GM21390 (cell line): Measurements from ENCODE around the gene YEATS2.
"Not testable (repeated sequence)": the region's sequence is repeated elsewhere in the genome, so short reads cannot be mapped to it uniquely, and the experiment has no call there.

ENCODE experiments used
- ATAC-seq: cut with Tn5 transposase; IDR thresholded peaks from one replicate; pipeline ENCODE4 v1.9.1; 2021; ENCODE audit not compliant: unreplicated experiment

YEATS2 gene

DNA sequence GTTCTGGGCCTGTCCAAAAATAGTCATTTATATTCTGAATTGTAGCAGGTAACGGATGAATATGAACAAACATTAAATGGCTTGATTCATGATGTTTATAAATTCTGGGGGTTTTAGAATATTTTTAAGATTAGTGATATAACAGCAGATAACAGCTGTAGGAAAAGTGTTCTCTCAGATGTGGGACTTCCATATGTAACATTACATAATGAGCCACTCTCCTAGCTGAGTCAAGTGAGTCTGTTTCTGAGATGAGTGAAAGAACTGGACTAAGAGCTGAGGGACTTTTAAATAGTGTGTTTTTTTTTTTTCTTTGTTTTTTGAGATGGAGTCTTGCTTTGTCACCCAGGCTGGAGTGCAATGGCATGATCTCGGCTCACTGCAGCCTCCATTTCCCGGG, 13.9 kb downstream of the YEATS2 start:
- no peak for ATAC-seq

DNA sequence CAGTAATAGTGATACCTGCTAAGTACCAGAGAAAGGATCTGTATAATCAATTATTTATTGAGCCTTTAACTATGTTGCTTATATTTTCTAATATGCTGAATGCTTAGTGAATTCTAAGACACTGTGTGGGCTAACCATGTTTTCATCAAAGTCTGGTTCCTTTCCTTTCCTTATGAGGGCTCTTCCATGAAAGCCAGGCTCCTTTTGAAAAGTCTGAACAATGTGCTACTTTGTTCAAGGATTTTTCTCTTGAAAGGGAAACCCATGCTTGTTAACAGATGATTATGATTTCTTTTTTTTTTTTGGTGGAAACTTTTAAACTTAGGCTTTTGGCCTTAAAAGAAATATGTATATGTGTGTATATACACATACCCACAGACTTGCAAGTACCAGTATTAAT, 17.0 kb downstream of the YEATS2 start:
- ATAC-seq, result no peak

DNA sequence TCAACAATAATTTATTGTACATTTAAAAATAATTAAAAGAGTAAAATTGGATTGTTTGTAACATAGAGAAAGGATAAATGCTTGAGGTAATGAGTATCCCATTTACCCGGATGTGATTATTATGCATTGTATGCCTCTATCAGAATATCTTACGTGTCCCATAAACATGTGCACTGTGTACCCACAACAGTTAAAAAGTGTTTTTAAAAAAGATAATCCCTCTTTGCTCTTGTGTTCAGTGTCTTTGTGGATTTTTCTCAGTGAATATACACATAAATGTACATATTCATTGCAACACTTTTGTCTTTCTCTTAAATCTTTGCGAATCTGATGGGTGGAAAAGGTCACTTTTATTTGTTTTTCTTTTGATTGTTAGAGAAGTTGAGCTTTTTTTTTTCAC, 20.4 kb downstream of the YEATS2 start:
- no peak for ATAC-seq

DNA sequence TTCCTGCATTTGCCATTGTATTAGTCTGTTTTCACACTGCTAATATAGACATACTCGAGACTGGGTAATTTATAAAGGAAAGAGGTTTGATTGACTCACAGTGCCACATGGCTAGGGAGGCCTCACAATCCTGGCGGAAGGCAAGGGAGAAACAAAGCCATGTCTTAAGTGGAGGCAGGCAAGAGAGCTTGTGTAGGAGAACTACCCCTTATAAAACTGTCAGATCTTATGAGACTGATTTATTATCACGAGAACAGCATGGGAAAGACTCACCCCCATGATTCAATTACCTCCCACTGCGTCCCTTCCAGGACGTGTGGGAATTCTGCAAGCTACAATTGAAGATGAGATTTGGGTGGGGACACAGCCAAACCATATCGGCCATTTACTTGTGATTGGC, 27.8 kb downstream of the YEATS2 start:
- ATAC-seq, result no peak

DNA sequence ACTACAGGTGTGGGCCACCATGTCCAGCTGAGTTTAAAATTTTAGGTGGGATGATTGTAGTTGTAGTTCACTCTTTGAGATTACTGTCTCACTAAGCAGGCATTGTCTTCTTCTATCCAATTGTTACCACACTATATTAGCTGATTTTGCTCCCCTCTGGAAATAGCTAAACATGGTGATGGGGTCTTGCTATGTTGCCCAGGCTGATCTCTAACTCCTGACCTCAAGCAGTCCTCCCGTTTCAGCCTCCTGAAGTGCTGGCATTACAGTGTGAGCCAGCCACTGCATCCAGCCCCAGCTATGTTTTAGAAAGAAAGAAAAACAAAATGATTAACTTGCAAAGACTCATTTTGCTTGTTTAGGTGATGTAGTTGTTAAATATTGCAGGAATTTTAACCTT, 30.6 kb downstream of the YEATS2 start:
- no peak for ATAC-seq

DNA sequence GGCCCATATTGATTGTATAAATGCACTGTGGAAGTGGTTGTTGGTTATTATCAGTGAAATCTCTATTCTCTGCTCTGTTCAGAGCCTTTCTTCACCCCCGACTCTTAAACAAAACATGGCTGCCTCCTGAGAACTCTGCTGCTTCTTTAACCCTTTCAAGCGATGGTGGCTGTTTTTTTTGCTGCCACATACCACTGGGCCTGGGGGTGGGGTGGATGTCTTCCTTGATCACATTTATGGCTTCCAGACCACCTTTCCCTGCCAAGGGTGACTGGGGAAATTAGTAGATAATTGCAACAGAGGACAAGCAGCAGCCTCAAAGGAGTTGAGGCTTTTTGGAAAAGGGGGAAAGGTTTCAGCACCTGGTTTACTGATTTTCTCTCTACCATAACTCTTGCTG, 32.8 kb downstream of the YEATS2 start:
- ATAC-seq, result no peak

DNA sequence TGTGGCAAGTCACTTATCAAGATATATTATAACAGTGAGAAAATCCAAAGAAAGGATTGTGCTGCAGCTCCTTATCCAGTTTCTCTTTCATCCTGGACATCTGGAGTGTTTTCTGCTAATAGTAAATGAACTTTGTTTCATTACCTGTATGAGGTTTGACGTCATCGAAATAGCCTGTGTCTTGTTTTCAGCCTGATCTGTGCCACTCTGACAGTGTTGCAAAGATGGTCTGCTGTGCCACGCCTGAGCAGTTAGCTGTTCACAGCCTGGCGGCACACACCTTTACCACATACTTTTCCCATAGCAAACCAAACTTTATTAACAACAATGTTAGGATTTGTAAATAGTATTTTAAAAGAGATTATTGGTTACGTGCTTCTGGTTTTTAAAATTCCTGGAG, 34.0 kb downstream of the YEATS2 start:
- no peak for ATAC-seq

DNA sequence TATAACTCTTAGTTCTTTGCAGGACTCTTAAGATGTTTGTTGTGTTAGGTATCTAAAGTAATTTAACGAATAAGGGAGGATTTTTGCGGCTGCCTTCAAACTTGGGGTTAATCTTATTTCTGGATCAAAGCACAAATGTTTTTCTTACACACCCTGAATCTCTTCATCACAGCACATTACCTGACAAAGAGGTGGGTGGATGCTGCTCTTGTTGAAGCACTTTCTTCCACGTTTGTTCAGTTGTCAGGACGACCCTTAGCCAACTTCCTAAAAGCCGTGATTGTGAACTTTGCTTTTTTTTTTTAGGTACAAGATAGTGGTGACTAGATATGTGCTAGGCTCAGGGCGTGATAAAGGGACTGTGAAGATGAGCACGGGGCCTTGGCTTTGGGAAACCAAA, 36.0 kb downstream of the YEATS2 start:
- ATAC-seq, result no peak

DNA sequence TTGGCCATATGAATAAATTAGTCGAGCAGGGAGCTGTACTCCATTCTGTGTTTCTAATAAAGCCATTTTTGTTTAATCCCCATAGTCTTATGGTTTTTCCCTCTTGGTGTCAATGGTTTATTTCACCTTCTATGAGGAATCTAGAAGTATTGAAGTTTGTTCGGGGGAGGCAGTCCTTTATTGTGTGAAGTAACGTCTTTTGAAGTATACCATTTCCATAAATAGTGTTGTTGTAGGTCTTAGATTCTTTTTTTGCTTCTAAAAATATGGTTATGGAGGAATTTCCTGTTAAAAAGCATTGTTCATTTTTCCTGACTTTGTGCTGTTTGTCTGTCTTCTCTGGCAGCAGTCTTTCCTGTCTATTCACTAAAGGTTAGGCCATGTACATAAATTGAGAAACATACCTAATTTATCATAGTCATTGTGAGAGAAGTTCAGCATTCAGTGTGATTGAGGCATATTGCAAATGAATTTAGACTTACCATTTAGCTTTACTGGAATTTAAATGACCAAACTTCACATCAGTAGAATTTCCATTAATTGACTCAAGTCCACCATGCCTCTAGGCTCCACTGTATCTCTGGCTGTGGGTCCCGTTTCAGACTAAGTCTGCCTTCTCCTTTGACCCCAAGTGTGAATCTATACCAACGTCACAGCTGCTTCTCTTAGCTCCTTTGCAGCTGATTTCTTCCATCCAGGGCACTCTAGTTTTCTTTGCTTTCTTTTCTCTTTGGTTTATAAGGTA, 37.3 kb downstream of the YEATS2 start:
- no peak for ATAC-seq

DNA sequence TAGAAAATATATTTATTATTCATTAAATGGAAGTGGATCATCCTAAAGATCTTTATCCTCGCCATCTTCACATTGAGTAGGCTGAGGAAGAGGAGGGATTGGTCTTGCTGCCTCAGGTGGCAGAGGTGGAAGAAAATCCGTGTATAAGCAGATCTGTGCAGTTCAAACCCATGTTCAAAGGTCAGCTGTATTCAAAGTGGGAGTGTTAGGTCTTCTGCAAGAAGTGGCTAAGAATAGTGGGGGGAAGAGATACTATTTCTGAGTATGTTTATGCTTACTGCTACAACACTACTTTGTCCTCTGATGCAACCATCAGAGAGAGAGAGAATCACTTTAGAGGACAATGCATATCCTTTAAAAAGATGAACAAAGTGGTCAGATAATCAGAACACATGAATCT, 39.5 kb downstream of the YEATS2 start:
- no peak for ATAC-seq

DNA sequence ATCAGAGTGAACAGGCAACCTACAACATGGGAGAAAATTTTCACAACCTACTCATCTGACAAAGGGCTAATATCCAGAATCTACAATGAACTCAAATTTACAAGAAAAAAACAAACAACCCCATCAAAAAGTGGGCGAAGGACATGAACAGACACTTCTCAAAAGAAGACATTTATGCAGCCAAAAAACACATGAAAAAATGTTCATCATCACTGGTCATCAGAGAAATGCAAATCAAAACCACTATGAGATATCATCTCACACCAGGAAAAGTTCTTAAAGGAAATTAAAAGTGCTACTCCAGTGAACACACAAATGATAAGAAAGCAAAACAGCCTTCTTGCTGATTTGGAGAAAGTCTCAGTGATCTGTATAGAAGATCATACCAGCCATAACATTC, 42.6 kb downstream of the YEATS2 start:
- not testable (repeated sequence) for ATAC-seq

DNA sequence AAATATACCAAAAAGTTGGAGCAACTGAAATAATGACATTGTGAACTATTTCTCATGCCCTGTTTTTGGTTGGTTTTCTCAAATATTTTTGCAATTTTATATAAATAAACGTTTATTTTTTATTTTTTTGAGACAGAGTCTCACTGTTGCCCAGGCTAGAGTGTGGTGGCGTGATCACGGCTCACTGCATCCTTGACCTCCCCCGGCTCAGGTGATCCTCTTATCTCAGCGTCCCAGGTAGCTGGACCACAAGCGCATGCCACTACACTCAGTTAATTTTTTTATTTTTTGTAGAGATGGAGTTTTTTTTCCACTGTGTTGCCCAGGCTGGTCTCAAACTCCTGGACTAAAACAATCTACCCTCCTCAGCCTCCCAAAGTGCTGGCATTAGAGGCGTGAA, 45.6 kb downstream of the YEATS2 start:
- no peak for ATAC-seq

DNA sequence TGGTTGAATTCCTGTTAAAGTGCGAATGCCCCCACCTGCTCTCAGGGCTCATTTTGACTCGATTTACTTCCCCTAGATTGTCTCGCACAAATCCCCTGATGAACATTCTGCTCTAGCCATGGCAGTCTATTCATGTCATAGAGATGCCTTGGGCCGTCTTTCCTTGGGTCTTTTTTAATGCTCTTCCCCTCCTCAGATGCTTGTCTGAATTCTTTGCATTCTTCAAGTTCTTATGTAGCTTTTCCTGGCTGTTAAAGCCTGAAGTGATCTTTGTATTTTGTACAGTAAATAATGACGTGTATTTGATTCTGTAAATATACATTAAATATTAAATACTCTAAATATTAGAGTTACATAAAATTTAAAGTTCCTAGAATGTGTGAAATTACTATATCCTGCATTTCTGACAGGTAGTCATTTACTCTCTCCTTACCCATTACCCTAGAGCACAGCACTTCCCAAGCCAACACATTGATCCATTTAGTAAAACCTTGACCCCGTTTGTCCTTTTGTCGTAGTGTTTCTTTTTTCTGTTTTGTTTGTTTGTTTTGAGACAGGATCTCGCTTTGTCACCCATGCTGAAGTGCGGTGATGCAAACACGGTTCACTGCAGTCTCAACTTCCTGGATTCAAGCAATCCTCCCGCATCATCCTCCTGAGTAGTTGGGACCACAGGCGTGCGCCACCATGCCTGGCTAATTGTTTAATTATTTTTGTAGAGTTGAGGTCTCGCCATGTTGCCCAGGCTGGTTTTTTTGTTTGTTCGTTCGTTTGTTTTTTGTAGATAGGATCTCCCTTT, 47.9 kb downstream of the YEATS2 start:
- ATAC-seq, result no peak

DNA sequence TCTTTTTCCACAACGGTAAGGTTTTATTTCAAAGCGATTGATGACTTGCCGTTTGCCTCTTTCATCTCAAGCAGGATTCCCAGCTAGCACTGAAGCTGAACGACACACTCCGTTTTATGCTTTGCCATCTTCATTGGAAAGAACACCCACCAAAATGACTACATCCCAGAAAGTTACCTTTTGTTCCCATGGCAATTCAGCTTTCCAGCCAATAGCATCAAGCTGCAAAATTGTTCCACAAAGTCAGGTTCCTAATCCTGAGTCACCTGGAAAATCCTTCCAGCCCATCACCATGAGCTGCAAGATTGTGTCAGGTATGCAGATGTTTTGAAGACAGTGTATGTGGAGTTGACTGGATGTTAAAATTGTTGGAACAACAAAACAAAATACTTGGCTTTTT, 56.5 kb downstream of the YEATS2 start:
- no peak for ATAC-seq

DNA sequence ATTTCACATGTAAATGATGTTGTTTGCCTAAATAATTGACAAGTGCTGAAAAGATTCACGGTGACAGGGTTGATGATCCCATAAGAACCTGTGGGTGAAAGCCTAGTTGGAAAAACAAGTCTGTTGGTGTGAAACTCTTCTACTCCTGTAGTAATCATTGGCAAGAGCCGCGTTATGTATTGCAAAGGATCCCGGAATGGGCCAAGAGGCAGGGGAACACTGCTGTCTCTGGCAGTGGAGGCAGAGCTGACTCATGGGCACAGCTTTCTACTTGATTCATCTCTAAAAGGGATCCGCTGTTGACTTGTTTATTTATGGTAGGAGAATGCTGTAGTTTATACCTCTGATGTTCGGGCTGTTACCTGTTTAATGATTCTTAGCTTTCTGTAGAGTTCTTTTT, 64.7 kb downstream of the YEATS2 start:
- ATAC-seq, result no peak

DNA sequence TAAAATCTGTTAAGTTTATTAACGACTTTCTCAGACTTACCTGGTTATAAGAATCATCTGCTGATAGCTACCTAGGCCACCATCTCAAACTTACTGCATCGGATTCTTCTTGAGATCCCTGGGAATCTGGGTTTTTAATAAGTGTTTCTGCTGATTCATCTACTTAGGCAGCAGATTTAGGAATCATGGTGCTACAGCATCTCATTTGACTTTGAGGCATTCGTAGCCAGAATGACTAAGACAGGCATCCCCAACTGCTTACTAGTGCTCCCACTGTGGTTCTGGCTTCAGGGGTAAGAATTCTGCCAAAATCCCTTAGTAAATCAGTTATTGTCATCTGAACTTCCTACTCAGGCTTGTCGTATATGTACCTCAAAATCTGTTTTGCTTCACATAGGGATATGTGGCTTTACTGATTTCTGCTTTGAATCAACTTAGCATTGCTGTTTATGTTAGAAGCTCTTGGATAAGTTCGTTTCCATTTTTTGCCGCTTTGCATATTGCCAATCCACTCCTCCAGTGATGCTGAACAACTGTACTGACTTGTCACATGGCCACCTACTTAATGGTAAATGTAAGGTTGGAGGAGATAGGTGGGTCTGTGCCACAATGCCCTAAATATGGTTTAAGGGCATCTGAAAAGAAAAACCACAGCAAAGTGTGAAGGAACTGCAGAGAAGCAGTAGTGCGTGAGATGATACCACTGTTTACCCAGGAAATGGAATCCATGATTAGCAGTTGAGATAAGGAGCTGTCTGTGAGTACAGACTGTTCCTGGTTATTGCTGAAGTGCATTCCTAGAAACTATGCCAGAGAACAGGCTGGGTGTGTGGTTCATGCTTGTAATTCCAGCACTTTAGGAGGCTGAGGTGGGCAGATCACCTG, 67.5 kb downstream of the YEATS2 start:
- no peak for ATAC-seq

DNA sequence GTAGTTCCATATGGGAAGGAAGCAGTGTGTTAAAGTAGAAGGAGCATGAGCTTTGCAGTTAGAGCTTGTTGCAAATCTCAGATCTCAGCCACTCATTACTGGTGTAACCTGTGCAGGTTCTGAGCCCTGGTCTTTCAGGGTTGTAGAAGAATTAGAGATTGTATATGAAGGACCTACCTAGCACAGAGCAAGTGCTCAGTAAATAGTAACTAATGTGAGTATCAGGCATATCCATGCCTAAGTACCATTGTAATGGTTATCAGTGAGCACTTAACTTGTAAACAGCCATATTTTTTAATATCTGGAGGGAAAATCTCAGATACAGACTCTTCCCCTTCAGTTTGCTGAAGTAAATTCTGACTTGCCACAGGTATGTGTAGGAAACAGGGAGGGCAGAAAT, 68.5 kb downstream of the YEATS2 start:
- ATAC-seq, result no peak

DNA sequence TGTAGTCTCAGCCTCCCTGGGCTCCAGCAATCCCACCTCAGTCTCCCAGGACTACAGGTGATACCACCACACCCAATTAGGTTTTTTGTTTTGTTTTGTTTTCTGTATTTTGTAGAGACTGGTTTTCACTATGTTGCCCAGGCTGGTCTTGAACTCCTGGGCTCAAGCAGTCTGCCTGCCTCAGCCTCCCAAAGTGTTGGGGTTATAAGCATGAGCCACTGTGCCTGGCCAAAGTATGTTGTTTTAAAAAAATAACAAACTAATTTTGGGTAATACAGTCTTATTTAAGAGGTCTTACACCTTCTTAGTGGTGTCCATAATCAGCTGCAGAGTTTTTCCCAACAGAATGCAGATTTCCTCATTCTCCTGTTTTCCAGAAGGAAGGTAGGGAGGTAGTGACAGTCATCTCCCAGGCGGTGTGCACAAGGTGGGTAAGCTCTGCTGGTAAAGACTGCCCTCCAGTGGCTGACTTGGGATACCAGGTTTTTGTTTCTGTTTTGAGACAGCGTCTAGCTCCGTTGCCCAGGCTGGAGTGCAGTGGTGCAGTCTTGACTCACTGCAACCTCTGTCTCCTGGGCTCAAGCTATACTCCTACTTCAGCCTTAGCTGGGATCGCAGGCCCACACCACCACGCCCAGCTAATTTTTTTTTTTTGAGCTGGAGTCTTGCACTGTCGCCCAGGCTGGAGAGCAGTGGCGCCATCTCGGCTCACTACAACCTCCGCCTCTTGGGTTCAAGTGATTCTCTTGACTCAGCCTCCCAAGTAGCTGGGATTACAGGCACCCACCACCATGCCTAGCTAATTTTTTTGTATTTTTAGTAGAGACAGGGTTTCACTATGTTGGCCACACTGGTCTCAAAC, 69.4 kb downstream of the YEATS2 start:
- peak; percentile 77 for ATAC-seq

DNA sequence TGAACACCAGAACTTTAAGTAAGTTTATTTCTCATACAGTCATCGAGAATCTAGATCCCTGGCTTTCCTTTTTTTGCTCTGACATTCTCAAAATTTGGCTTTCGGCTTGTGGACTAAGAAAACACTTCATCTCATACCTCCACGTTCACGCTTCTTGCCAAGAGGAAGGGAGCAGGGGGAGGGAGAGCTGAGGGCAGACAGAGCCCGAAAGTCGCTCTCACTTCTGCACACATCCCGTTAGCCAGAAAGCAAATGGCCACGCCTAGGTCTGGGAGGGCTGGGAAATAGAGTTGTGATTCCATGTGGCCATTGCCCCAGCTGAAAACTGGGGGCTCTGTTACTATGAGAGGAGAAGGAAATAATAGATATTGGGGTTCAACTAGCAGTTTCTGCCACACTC, 70.5 kb downstream of the YEATS2 start:
- ATAC-seq, result no peak

DNA sequence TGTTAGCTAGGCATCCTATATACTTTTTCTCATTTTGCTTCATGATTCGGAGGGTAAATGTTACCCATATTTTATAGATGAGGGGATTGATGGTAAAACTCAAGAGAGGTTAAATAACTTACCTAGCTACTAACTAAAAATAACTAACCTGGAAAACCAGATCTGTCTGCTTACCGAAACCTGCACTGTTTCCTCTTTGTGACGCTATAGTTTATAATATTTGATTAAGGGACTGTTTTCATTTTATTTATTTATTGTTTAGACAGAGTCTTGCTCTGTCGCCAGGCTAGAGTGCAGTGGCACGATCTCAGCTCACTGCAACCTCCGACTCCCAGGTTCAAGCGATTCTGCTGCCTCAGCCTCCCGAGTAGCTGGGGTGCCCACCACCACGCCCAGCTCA, 71.9 kb downstream of the YEATS2 start:
- no peak for ATAC-seq

DNA sequence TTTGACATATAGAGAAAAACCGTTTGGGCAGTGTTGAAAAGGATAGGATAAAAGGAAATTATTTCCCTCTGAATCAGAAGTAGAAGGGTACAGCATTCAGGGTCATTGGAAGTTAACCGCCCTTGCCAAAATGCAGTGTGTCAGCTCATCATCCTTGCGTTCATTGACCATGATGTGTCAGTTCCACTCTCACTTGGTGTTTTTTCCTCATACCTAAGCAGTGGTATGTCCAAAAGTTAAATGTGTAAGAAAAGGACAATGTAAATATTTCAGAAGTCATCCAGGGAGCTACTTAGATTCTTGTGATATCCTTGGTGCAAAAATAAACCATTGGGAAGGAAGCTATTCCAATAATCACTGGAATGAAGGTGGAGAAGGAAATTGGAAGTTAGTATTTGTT, 77.0 kb downstream of the YEATS2 start:
- no peak for ATAC-seq
